A549 (cell line): ENCODE data around the gene LNPEP. TPM values are rescaled to one million over a fixed set of nuclear protein-coding genes. Genes with fewer than 3 reads are reported as not detected.

Source experiments
- ATAC-seq, 2 experiments: fragments of 200-7000 bp in 1 of 2; fragments of >200 bp in 1 of 2; cut with Nextera tagmentation in 1 of 2; cut with Tn5 transposase in 1 of 2; 3 replicates each; pipeline versions ENCODE4 v1.8.0 to v1.9.1; 2018 to 2020; ENCODE audit warnings: mild to moderate bottlenecking in 1 of 2, moderate library complexity in 1 of 2
- CTCF ChIA-PET: fragments of 300-600 bp; sonication (Branson Sonifier 250); formaldehyde crosslinking; extraction: SDS; loops from one replicate; lab custom pipeline; 2021; ENCODE audit warnings: antibody characterized with exemption, inconsistent platforms; lab: Yijun Ruan, JAX
- POLR2A ChIA-PET: fragments of 350-600 bp; formaldehyde crosslinking; extraction: SDS; loops from one replicate; lab custom pipeline; 2021; ENCODE audit warnings: antibody characterized with exemption, inconsistent platforms; lab: Yijun Ruan, JAX
- DNase-seq, 2 experiments: peaks; one replicate each; pipeline versions ENCODE4 v3.0.0 to v3.0.0-alpha.2; 2011 to 2016; ENCODE audit warnings: low read depth in 1 of 2, low spot score in 1 of 2
- FAIRE-seq: peaks from 2 replicates; lab custom pipeline; 2011; peaks lifted over from hg19 to GRCh38; lab: Jason Lieb, UNC
- H3K27ac ChIP-seq, 2 experiments: fragments of >200 bp; sonication (Bioruptor Twin); formaldehyde crosslinking; 3 replicates each; pipeline ENCODE4 v1.5.1; 2016 to 2017
- H3K4me1 ChIP-seq: fragments of >200 bp; sonication (Bioruptor Twin); formaldehyde crosslinking; 3 replicates; pipeline ENCODE4 v1.6.1; 2016
- H3K4me2 ChIP-seq: fragments of >200 bp; sonication (Bioruptor Twin); formaldehyde crosslinking; 3 replicates; pipeline ENCODE4 v1.6.1; 2016
- H3K4me3 ChIP-seq: fragments of >200 bp; sonication (Bioruptor Twin); formaldehyde crosslinking; 3 replicates; pipeline ENCODE4 v1.5.1; 2016
- H3K9me3 ChIP-seq: fragments of >200 bp; sonication (Bioruptor Twin); formaldehyde crosslinking; 3 replicates; pipeline ENCODE4 v1.6.1; 2016
- BHLHE40 ChIP-seq: IDR thresholded peaks from 2 replicates; pipeline ENCODE4 v1.6.1; 2012; ENCODE audit warnings: low read depth, low read length, inconsistent platforms
- CBX2 ChIP-seq: fragments of 200-600 bp; sonication (generic); IDR thresholded peaks from 2 replicates; pipeline ENCODE4 v1.6.1; 2016; ENCODE audit warnings: low read depth, mild to moderate bottlenecking, borderline replicate concordance
- CEBPB ChIP-seq, 2 experiments: fragments of >200 bp in 1 of 2; sonication (Bioruptor Twin) in 1 of 2; formaldehyde crosslinking in 1 of 2; IDR thresholded peaks; 2 replicates each; pipeline ENCODE4 v1.6.1; 2012 to 2016
- CHD2 ChIP-seq: fragments of 150-350 bp; IDR thresholded peaks from 2 replicates; pipeline ENCODE4 v1.6.1; 2014; ENCODE audit warnings: low read length; ENCODE audit not compliant: partially characterized antibody
- CHD4 ChIP-seq: fragments of 200-600 bp; sonication (generic); IDR thresholded peaks from 2 replicates; pipeline ENCODE4 v1.6.1; 2016; ENCODE audit warnings: antibody characterized with exemption, mild to moderate bottlenecking, borderline replicate concordance
- CTCF ChIP-seq: fragments of >200 bp; sonication (Bioruptor Twin); formaldehyde crosslinking; IDR thresholded peaks from 3 replicates; pipeline ENCODE4 v1.5.1; 2016
- EHMT2 ChIP-seq: fragments of 200-600 bp; sonication (generic); IDR thresholded peaks from 2 replicates; pipeline ENCODE4 v1.6.1; 2016; ENCODE audit warnings: antibody characterized with exemption, low read depth, mild to moderate bottlenecking, moderate library complexity
- EP300 ChIP-seq, 2 experiments: fragments of >200 bp; sonication (Bioruptor Twin); formaldehyde crosslinking; IDR thresholded peaks; 2 replicates in 1 of 2; 3 replicates in 1 of 2; pipeline ENCODE4 v1.6.1; 2016 to 2017
- FOSB ChIP-seq: fragments of 250-450 bp; sonication (Bioruptor Pico); IDR thresholded peaks from 2 replicates; pipeline ENCODE4 v1.5.0; 2020; ENCODE audit warnings: mild to moderate bottlenecking, moderate library complexity
- FOSL2 ChIP-seq, 2 experiments: fragments of 450-650 bp in 1 of 2; fragments of >200 bp in 1 of 2; sonication (Bioruptor Twin) in 1 of 2; formaldehyde crosslinking; IDR thresholded peaks; 2 replicates each; pipeline versions ENCODE4 v1.5.0 to v1.6.1; 2016 to 2020; ENCODE audit warnings: mild to moderate bottlenecking in 1 of 2, moderate library complexity in 1 of 2
- GATA3 ChIP-seq: IDR thresholded peaks from 2 replicates; pipeline ENCODE4 v1.6.1; 2012; ENCODE audit warnings: borderline replicate concordance
- HDAC2 ChIP-seq: fragments of 200-600 bp; sonication (generic); IDR thresholded peaks from 2 replicates; pipeline ENCODE4 v1.6.1; 2016
- HEYL ChIP-seq: fragments of 250-450 bp; sonication (Bioruptor Pico); IDR thresholded peaks from 2 replicates; pipeline ENCODE4 v1.8.0; 2021; ENCODE audit warnings: mild to moderate bottlenecking, moderate library complexity
- HOXA7 ChIP-seq: fragments of 250-450 bp; sonication (Bioruptor Pico); IDR thresholded peaks from 2 replicates; pipeline ENCODE4 v1.5.0; 2020; ENCODE audit warnings: mild to moderate bottlenecking, moderate library complexity
- HOXB5 ChIP-seq: fragments of 250-450 bp; sonication (Bioruptor Pico); IDR thresholded peaks from 2 replicates; pipeline ENCODE4 v1.5.0; 2020; ENCODE audit warnings: mild to moderate bottlenecking, moderate library complexity
- JUNB ChIP-seq: fragments of >200 bp; sonication (Bioruptor Twin); formaldehyde crosslinking; IDR thresholded peaks from 2 replicates; pipeline ENCODE4 v1.6.1; 2016
- KDM1A ChIP-seq: fragments of 200-600 bp; sonication (generic); IDR thresholded peaks from 2 replicates; pipeline ENCODE4 v1.6.1; 2016; ENCODE audit warnings: low read depth, mild to moderate bottlenecking
- KDM5A ChIP-seq: fragments of 200-600 bp; sonication (generic); IDR thresholded peaks from 2 replicates; pipeline ENCODE4 v1.6.1; 2016; ENCODE audit warnings: antibody characterized with exemption, mild to moderate bottlenecking
- NFE2L2 ChIP-seq: fragments of 150-350 bp; conservative IDR thresholded peaks from 2 replicates; pipeline ENCODE4 v1.6.1; 2014; ENCODE audit warnings: low read length
- NPAS2 ChIP-seq: fragments of 250-450 bp; sonication (Bioruptor Pico); IDR thresholded peaks from 2 replicates; pipeline ENCODE4 v1.8.0; 2022; ENCODE audit warnings: mild to moderate bottlenecking, moderate library complexity, borderline replicate concordance
- PBX3 ChIP-seq: IDR thresholded peaks from 2 replicates; pipeline ENCODE4 v1.6.1; 2012
- POLR2AphosphoS2 ChIP-seq: conservative IDR thresholded peaks from 2 replicates; pipeline ENCODE4 v1.6.1; 2012; ENCODE audit warnings: low read length, improper control_type of control experiment, inconsistent platforms
- RAD21 ChIP-seq, 2 experiments: fragments of >200 bp in 1 of 2; sonication (Bioruptor Twin) in 1 of 2; formaldehyde crosslinking in 1 of 2; IDR thresholded peaks in 1 of 2; conservative IDR thresholded peaks in 1 of 2; 2 replicates in 1 of 2; 3 replicates in 1 of 2; pipeline ENCODE4 v1.6.1; 2012 to 2018; ENCODE audit warnings: inconsistent platforms in 1 of 2
- RARB ChIP-seq: fragments of 250-450 bp; sonication (Bioruptor Pico); IDR thresholded peaks from 2 replicates; pipeline ENCODE4 v1.8.0; 2021; ENCODE audit warnings: mild to moderate bottlenecking, moderate library complexity
- RCOR1 ChIP-seq: fragments of 150-350 bp; IDR thresholded peaks from 2 replicates; pipeline ENCODE4 v1.6.1; 2014; ENCODE audit warnings: antibody characterized with exemption, low read length, low read depth
- RFX5 ChIP-seq: fragments of 450-650 bp; IDR thresholded peaks from 2 replicates; pipeline ENCODE4 v1.7.1; 2014; ENCODE audit warnings: antibody characterized with exemption, mild to moderate bottlenecking, moderate library complexity
- SMC3 ChIP-seq: fragments of >200 bp; sonication (Bioruptor Twin); formaldehyde crosslinking; IDR thresholded peaks from 3 replicates; pipeline ENCODE4 v1.6.1; 2018; ENCODE audit warnings: inconsistent platforms
- SREBF2 ChIP-seq: fragments of 450-650 bp; IDR thresholded peaks from 2 replicates; pipeline ENCODE4 v1.6.1; 2014; ENCODE audit warnings: mild to moderate bottlenecking, moderate library complexity
- ZFP36 ChIP-seq: fragments of 450-650 bp; IDR thresholded peaks from 2 replicates; pipeline ENCODE4 v1.6.1; 2014; ENCODE audit warnings: borderline replicate concordance; ENCODE audit not compliant: partially characterized antibody
- WGBS: methylation state at CpG from one replicate; pipeline ENCODE4 v1.1.6; 2017; ENCODE audit errors: missing lambda C conversion rate; 5-methylcytosine and 5-hydroxymethylcytosine counted together
- polyA plus RNA-seq, 4 experiments: library from polyadenylated mRNA; depleted of rRNA in 3 of 4; stranded (reverse); fragments of >200 nt; fragmentation: RNase III in 1 of 4; extraction: RNeasy Plus Mini Kit Qiagen cat#74134 plus additional on column Dnase treatment in 1 of 4; gene quantifications; 2 replicates in 3 of 4; 3 replicates in 1 of 4; pipeline ENCODE4 v1.2.3, GENCODE V29; 2011 to 2017
- TF ChIP-seq, protein P1 (sequence below): IDR thresholded peaks from 2 replicates; pipeline ENCODE4 v1.6.1; 2012
- TF ChIP-seq, protein P2 (sequence below): fragments of >200 bp; sonication (Bioruptor Twin); formaldehyde crosslinking; IDR thresholded peaks from 3 replicates; pipeline ENCODE4 v1.6.1; 2016

Gene LNPEP
- polyA plus RNA-seq, 2 of the 4 experiments (the other 2 are of a cell fraction), result 5.9 to 19.7 TPM

GRCh38 chr5:96933764-96934707 is 1.8 kb upstream of the LNPEP start:
- Histone ChIP-seq H3K9me3 (no peaks in the 10 kb centered on the region), H3K27ac (peak overlapping the region; percentile 97), H3K4me2 (peak overlapping the region; percentile 94), H3K4me1 (peaks cover 21% of the 10 kb centered on the region), H3K4me3 (peak overlapping the region; percentile 94)
- ChIA-PET POLR2A (interaction anchor here (0.6 kb wide), 3 partner anchors 16 to 249 kb away, joined by 3 to 8 read pairs (median 3); partner anchors contain the start of gene RIOK2), CTCF (interaction anchor here (0.7 to 1.1 kb wide), 3 partner anchors 15 to 321 kb away, joined by 3 read pairs; no protein-coding TSS in a partner anchor)
- DNase-seq (peak in 1 of 2 experiments; percentile 49), FAIRE-seq (no peak), ATAC-seq (no peak)
- 26% methylated on average over 13 of the region's 13 CpGs for WGBS
- TF ChIP-seq RARB, result no peak

DNA sequence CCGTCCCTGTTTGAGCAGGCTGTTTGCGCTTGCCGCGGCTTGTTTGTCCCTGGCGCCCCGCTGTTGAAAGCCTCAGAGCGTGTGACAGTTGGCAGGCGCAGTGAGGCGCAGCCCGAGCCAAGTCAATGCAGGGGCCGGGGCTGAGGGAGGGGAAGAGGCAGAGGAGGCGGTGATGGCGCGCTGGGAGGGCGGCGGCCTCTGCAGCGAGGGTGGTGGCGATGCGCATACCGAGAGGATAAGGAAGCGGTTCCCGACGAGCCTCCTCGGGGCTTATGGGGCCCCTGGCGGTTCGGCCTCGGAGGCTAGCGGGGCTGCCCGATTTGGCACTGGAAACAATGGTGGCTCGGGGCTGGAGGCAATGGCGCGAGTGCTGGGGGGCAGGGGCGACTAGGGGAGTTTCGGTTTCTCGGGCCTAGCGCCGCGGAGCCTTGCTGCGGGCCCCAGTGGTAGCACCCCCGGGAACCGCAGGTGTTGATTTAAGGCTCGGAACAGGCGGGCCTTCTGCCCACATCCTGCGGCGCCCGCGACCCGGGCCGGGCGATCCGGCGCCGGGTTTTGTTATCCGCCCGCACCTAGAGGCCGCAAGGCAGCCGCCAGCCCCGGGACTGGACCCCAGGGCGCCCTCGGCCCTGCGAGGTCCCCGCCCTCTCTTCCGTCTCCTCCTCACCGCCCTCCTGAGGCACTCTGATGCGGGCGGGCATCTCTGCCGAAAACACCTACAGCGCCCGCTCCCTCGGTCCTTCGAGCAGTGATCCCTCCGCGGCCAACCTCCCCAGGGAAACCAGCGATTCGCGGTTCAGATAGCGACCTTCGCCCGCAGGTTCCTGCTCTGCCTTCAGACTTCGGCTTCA is 947 bp upstream of the LNPEP start:
- POLR2A ChIA-PET, result no interaction called here
- CTCF ChIA-PET, result interaction anchor here (1.0 kb wide), 1 partner anchor 66 kb away, joined by 4 read pairs; no protein-coding TSS in a partner anchor
- Histone ChIP-seq H3K9me3 (no peaks in the 10 kb centered on the region), H3K4me1 (peaks cover 21% of the 10 kb centered on the region), H3K27ac (peak overlapping the region; percentile 97), H3K4me3 (peak overlapping the region; percentile 94), H3K4me2 (peak overlapping the region; percentile 94)
- peak; percentile 86 to 90 for ATAC-seq
- no peak for FAIRE-seq
- DNase-seq, result peak; percentile 70 to 96
- 0% methylated on average over 38 of the region's 80 CpGs for WGBS
- no peak for TF ChIP-seq CEBPB (IDR thresholded peaks at IDR 0.05)
- TF ChIP-seq, protein P1, sequence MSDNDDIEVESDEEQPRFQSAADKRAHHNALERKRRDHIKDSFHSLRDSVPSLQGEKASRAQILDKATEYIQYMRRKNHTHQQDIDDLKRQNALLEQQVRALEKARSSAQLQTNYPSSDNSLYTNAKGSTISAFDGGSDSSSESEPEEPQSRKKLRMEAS, result peak; percentile 38; the same call in 1 of the 2 replicates
- no peak for TF ChIP-seq PBX3
- TF ChIP-seq CBX2, result no peak
- TF ChIP-seq JUNB, result no peak
- TF ChIP-seq HOXA7, result no peak
- TF ChIP-seq KDM1A, result no peak
- no peak for TF ChIP-seq CHD2
- no peak for TF ChIP-seq CHD4
- TF ChIP-seq NFE2L2, result no peak
- peak in 1 of 2 experiments; percentile 22; a peak in 1 of 5 replicates for TF ChIP-seq EP300 (IDR thresholded peaks at IDR 0.05)
- TF ChIP-seq KDM5A, result no peak
- no peak for TF ChIP-seq RCOR1
- TF ChIP-seq HDAC2, result no peak
- TF ChIP-seq FOSL2 (IDR thresholded peaks at IDR 0.05), result no peak
- no peak for TF ChIP-seq FOSL2 (CRISPR knock-in tag; IDR thresholded peaks at IDR 0.05)
- TF ChIP-seq SMC3, result no peak
- TF ChIP-seq GATA3, result 0 out of 2 replicates have a peak, but pooled peaks have one; percentile 3
- no peak for TF ChIP-seq SREBF2
- no peak for TF ChIP-seq HEYL (CRISPR knock-in tag)
- no peak for TF ChIP-seq ZFP36
- no peak for TF ChIP-seq RARB
- TF ChIP-seq EHMT2, result no peak
- TF ChIP-seq HOXB5 (CRISPR knock-in tag), result no peak
- TF ChIP-seq, protein P2, sequence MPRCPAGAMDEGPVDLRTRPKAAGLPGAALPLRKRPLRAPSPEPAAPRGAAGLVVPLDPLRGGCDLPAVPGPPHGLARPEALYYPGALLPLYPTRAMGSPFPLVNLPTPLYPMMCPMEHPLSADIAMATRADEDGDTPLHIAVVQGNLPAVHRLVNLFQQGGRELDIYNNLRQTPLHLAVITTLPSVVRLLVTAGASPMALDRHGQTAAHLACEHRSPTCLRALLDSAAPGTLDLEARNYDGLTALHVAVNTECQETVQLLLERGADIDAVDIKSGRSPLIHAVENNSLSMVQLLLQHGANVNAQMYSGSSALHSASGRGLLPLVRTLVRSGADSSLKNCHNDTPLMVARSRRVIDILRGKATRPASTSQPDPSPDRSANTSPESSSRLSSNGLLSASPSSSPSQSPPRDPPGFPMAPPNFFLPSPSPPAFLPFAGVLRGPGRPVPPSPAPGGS, result peak; percentile 17; the same call in 1 of the 3 replicates
- TF ChIP-seq NPAS2, result no peak
- TF ChIP-seq POLR2AphosphoS2, result no peak
- TF ChIP-seq CTCF, result no peak
- no peak for TF ChIP-seq BHLHE40
- TF ChIP-seq RAD21 (conservative IDR thresholded peaks at IDR 0.05 in 1 of 2, IDR thresholded peaks at IDR 0.05 in 1 of 2), result peak in 1 of 2 experiments; percentile 15; a peak in 1 of 5 replicates
- peak; percentile 56; the same call in 1 of the 2 replicates for TF ChIP-seq RFX5
- TF ChIP-seq FOSB, result no peak
